GM23338 (cell line): ENCODE measurements around the gene SNRPD2. TPM values are rescaled to one million over a fixed set of nuclear protein-coding genes. Genes with fewer than 3 reads are reported as not detected.

Experiments
- ATAC-seq: fragments of 200-7000 bp; cut with Tn5 transposase; 3 replicates; pipeline ENCODE4 v1.9.1; 2020
- DNase-seq: peaks from one replicate; pipeline ENCODE4 v3.0.0-alpha.2; 2015; ENCODE audit warnings: low spot score
- H2AFZ ChIP-seq: fragments of 200-600 bp; sonication (generic); 2 replicates; pipeline ENCODE4 v1.8.0; 2016; ENCODE audit warnings: antibody characterized with exemption, mild to moderate bottlenecking, moderate library complexity
- H3F3A ChIP-seq: fragments of 200-600 bp; sonication (generic); replicated peaks from 2 replicates; pipeline ENCODE4 v1.8.0; 2017; ENCODE audit warnings: antibody characterized with exemption, mixed run types, low read depth
- H3K27ac ChIP-seq: fragments of 200-600 bp; sonication (generic); 2 replicates; pipeline ENCODE4 v1.6.1; 2016; ENCODE audit warnings: low read depth
- H3K27me3 ChIP-seq: fragments of 200-600 bp; sonication (generic); 2 replicates; pipeline ENCODE4 v1.8.0; 2016; ENCODE audit warnings: mild to moderate bottlenecking, mixed run types, moderate library complexity; ENCODE audit not compliant: insufficient read depth
- H3K36me3 ChIP-seq: fragments of 200-600 bp; sonication (generic); 2 replicates; pipeline ENCODE4 v1.8.0; 2016; ENCODE audit warnings: mild to moderate bottlenecking; ENCODE audit not compliant: insufficient read depth
- H3K4me1 ChIP-seq: fragments of 200-600 bp; sonication (generic); 2 replicates; pipeline ENCODE4 v1.8.0; 2016; ENCODE audit warnings: mild to moderate bottlenecking, moderate library complexity; ENCODE audit not compliant: insufficient read depth
- H3K4me2 ChIP-seq: fragments of 200-600 bp; sonication (generic); 2 replicates; pipeline ENCODE4 v1.7.1; 2017; ENCODE audit warnings: mixed run types
- H3K4me3 ChIP-seq: fragments of 200-600 bp; sonication (generic); 2 replicates; pipeline ENCODE4 v1.6.1; 2016; ENCODE audit warnings: mixed run types
- H3K79me2 ChIP-seq: fragments of 200-600 bp; sonication (generic); replicated peaks from 2 replicates; pipeline ENCODE4 v1.8.0; 2017; ENCODE audit warnings: mild to moderate bottlenecking; ENCODE audit not compliant: insufficient read depth
- H3K9me2 ChIP-seq: fragments of 200-600 bp; sonication (generic); 2 replicates; pipeline ENCODE4 v1.8.0; 2017; ENCODE audit not compliant: insufficient read depth
- H4K20me1 ChIP-seq: fragments of 200-600 bp; sonication (generic); replicated peaks from 2 replicates; pipeline ENCODE4 v1.8.0; 2017; ENCODE audit warnings: mild to moderate bottlenecking; ENCODE audit not compliant: insufficient read depth
- H3K27ac Mint-ChIP-seq: 2 replicates; pipeline ENCODE4 v1.8.0; 2020; ENCODE audit warnings: inconsistent platforms, mild to moderate bottlenecking, moderate library complexity, mixed read lengths
- H3K27me3 Mint-ChIP-seq: 3 replicates; pipeline ENCODE4 v1.8.0; 2022; ENCODE audit warnings: low read depth, mild to moderate bottlenecking, moderate library complexity, mixed read lengths, inconsistent platforms; ENCODE audit not compliant: insufficient read depth, poor library complexity
- H3K36me3 Mint-ChIP-seq: 3 replicates; pipeline ENCODE4 v1.8.0; 2021; ENCODE audit warnings: low read depth, mild to moderate bottlenecking, inconsistent platforms, moderate library complexity, mixed read lengths
- H3K4me1 Mint-ChIP-seq: 3 replicates; pipeline ENCODE4 v1.8.0; 2020; ENCODE audit warnings: mild to moderate bottlenecking, inconsistent platforms, mixed read lengths
- H3K4me3 Mint-ChIP-seq: 3 replicates; pipeline ENCODE4 v1.8.0; 2021; ENCODE audit warnings: moderate library complexity, mild to moderate bottlenecking, inconsistent platforms, mixed read lengths
- H3K9me3 Mint-ChIP-seq: 3 replicates; pipeline ENCODE4 v1.8.0; 2020; ENCODE audit warnings: moderate library complexity, mild to moderate bottlenecking, inconsistent platforms, mixed read lengths
- NANOG ChIP-seq: IDR thresholded peaks from 2 replicates; pipeline ENCODE4 v1.6.1; 2016; ENCODE audit warnings: antibody characterized with exemption, borderline replicate concordance
- POLR2AphosphoS5 ChIP-seq: IDR thresholded peaks from 2 replicates; pipeline ENCODE4 v1.6.1; 2016; ENCODE audit warnings: antibody characterized with exemption, low read depth
- ZNF114 ChIP-seq: fragments of 250-450 bp; sonication (Bioruptor Pico); IDR thresholded peaks from 2 replicates; pipeline ENCODE4 v1.5.0; 2020; ENCODE audit warnings: mild to moderate bottlenecking, moderate library complexity
- polyA plus RNA-seq: library from polyadenylated mRNA; unstranded; fragments of >200 nt; fragmentation: Nextera tagmentation; extraction: Ambion mirVana; gene quantifications from 2 replicates; pipeline ENCODE4 v1.2.1, GENCODE V29; 2016
- total RNA-seq: library from RNA; depleted of rRNA; stranded (reverse); fragments of >200 nt; shearing (Covaris generic); gene quantifications from 2 replicates; pipeline ENCODE4 v1.2.3, GENCODE V29; 2014
- TF ChIP-seq, protein P1 (sequence below): IDR thresholded peaks from one replicate; pipeline ENCODE4 v1.6.1; 2018; ENCODE audit warnings: antibody characterized with exemption; ENCODE audit not compliant: unreplicated experiment
- TF ChIP-seq, protein P2 (sequence below): IDR thresholded peaks from 2 replicates; pipeline ENCODE4 v1.6.1; 2016; ENCODE audit warnings: antibody characterized with exemption

Gene SNRPD2
- total and polyA plus RNA-seq, 2 experiments from 2014 or later: 169 to 1,375 TPM

DNA sequence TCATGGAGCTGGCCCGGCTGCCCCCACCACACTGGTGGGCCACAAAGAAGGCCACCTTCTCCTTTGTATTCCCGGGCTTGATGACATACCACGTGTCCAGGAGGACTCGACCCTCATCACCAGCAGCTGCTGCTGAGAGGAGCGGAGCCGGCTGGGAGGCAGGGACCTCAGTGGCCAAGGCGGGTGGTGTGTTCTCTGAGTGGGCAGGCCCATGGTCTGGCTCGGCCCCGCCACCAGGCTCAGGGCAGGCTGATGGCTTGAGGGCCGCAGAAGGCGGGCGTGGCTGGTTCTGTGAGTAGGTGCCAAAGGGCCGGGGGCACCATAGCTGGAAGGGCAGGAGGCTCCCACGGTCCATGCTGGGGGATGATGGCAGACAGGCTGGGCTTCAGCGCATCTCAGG lies 21.4 kb upstream of the SNRPD2 start:
- Mint-ChIP-seq H3K4me1 (peaks cover 36% of the 10 kb centered on the region), H3K4me3 (no peak overlapping the region), H3K36me3 (peaks cover 13% of the 10 kb centered on the region), H3K9me3 (no peaks in the 10 kb centered on the region), H3K27ac (no peak overlapping the region), H3K27me3 (peaks cover 22% of the 10 kb centered on the region)
- H3K79me2 ChIP-seq: peaks cover 47% of the 10 kb centered on the region
- H3K27me3 ChIP-seq: no peaks in the 10 kb centered on the region
- TF ChIP-seq, protein P1, sequence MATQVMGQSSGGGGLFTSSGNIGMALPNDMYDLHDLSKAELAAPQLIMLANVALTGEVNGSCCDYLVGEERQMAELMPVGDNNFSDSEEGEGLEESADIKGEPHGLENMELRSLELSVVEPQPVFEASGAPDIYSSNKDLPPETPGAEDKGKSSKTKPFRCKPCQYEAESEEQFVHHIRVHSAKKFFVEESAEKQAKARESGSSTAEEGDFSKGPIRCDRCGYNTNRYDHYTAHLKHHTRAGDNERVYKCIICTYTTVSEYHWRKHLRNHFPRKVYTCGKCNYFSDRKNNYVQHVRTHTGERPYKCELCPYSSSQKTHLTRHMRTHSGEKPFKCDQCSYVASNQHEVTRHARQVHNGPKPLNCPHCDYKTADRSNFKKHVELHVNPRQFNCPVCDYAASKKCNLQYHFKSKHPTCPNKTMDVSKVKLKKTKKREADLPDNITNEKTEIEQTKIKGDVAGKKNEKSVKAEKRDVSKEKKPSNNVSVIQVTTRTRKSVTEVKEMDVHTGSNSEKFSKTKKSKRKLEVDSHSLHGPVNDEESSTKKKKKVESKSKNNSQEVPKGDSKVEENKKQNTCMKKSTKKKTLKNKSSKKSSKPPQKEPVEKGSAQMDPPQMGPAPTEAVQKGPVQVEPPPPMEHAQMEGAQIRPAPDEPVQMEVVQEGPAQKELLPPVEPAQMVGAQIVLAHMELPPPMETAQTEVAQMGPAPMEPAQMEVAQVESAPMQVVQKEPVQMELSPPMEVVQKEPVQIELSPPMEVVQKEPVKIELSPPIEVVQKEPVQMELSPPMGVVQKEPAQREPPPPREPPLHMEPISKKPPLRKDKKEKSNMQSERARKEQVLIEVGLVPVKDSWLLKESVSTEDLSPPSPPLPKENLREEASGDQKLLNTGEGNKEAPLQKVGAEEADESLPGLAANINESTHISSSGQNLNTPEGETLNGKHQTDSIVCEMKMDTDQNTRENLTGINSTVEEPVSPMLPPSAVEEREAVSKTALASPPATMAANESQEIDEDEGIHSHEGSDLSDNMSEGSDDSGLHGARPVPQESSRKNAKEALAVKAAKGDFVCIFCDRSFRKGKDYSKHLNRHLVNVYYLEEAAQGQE: no peak
- TF ChIP-seq, protein P2, sequence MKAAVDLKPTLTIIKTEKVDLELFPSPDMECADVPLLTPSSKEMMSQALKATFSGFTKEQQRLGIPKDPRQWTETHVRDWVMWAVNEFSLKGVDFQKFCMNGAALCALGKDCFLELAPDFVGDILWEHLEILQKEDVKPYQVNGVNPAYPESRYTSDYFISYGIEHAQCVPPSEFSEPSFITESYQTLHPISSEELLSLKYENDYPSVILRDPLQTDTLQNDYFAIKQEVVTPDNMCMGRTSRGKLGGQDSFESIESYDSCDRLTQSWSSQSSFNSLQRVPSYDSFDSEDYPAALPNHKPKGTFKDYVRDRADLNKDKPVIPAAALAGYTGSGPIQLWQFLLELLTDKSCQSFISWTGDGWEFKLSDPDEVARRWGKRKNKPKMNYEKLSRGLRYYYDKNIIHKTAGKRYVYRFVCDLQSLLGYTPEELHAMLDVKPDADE: no peak
- no peak for TF ChIP-seq ZNF114
- DNase-seq (no peak), ATAC-seq (no peak)
- H3K4me1 ChIP-seq: peaks cover 13% of the 10 kb centered on the region
- no peak overlapping the region for H2AFZ ChIP-seq
- no peak overlapping the region for H3K27ac ChIP-seq
- peaks cover 5% of the 10 kb centered on the region; the same call in 1 of the 2 replicates for H3F3A ChIP-seq
- no peaks in the 10 kb centered on the region for H3K9me2 ChIP-seq
- peaks cover 6% of the 10 kb centered on the region for H4K20me1 ChIP-seq
- no peaks in the 10 kb centered on the region for H3K36me3 ChIP-seq
- H3K4me3 ChIP-seq: no peak overlapping the region
- no peak overlapping the region for H3K4me2 ChIP-seq

DNA sequence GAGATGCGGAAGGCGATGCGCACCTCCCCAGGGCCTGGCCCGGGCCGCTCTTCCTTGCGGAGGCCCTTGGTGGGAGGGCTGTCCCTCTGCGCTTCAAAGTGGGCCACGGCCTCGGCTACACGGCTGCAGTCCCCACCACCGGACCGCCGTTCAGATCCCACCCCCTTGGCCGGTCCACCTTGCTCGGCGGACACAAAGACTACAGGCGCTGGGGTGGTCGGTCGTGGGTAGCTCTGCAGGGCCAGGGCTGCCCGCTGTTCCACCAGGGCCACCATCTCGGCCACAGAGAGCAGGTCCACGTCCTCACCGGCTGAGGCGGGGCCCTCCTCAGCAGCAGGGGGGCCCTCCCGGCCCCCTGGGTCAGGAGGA lies 20.9 kb upstream of the SNRPD2 start:
- H3K9me3 Mint-ChIP-seq: no peaks in the 10 kb centered on the region
- H3F3A ChIP-seq: 0 out of 2 replicates have a peak, but pooled peaks cover 3% of the 10 kb centered on the region
- no peak overlapping the region for H2AFZ ChIP-seq
- H3K4me1 Mint-ChIP-seq: peaks cover 33% of the 10 kb centered on the region
- DNase-seq: no peak
- H3K27me3 Mint-ChIP-seq: peaks cover 20% of the 10 kb centered on the region
- H3K4me3 ChIP-seq: no peak overlapping the region
- peaks cover 13% of the 10 kb centered on the region for H3K36me3 Mint-ChIP-seq
- peaks cover 11% of the 10 kb centered on the region for H3K4me1 ChIP-seq
- H3K36me3 ChIP-seq: no peaks in the 10 kb centered on the region
- peaks cover 6% of the 10 kb centered on the region for H4K20me1 ChIP-seq
- peaks cover 47% of the 10 kb centered on the region for H3K79me2 ChIP-seq
- TF ChIP-seq POLR2AphosphoS5 (0 out of 2 replicates have a peak, but pooled peaks have one; percentile 4), NANOG (no peak)
- H3K4me2 ChIP-seq: no peak overlapping the region
- ATAC-seq: no peak
- H3K27ac Mint-ChIP-seq: no peak overlapping the region
- no peaks in the 10 kb centered on the region for H3K27me3 ChIP-seq
- no peaks in the 10 kb centered on the region for H3K9me2 ChIP-seq
- no peak overlapping the region for H3K27ac ChIP-seq
- H3K4me3 Mint-ChIP-seq: no peak overlapping the region
